DOHH2 (cell line): ENCODE results near the gene AFDN.

ENCODE experiments used
- H3F3A ChIP-seq: fragments of 200-600 bp; sonication (generic), shearing (Covaris generic); 2 replicates; pipeline ENCODE4 v1.6.0; 2016; ENCODE audit warnings: antibody characterized with exemption, mild to moderate bottlenecking; ENCODE audit not compliant: control insufficient read depth, insufficient read depth
- H3K27ac ChIP-seq: fragments of 200-600 bp; sonication (generic); 2 replicates; pipeline ENCODE4 v1.5.1; 2014; ENCODE audit warnings: low read depth, mild to moderate bottlenecking, low read length, moderate library complexity
- H3K27me3 ChIP-seq: fragments of 200-600 bp; sonication (generic); 2 replicates; pipeline ENCODE4 v1.6.1; 2014; ENCODE audit warnings: mild to moderate bottlenecking, low read length, mixed read lengths; ENCODE audit not compliant: control insufficient read depth
- H3K36me3 ChIP-seq: fragments of 200-600 bp; sonication (generic); 2 replicates; pipeline ENCODE4 v1.6.1; 2014; ENCODE audit warnings: mild to moderate bottlenecking, low read length, moderate library complexity, mixed read lengths; ENCODE audit not compliant: control insufficient read depth
- H3K4me1 ChIP-seq: fragments of 200-600 bp; sonication (generic); 2 replicates; pipeline ENCODE4 v1.6.1; 2014; ENCODE audit warnings: mild to moderate bottlenecking, low read length, mixed read lengths; ENCODE audit not compliant: control insufficient read depth
- H3K4me2 ChIP-seq: fragments of 200-600 bp; sonication (generic); 2 replicates; pipeline ENCODE4 v1.6.0; 2014; ENCODE audit warnings: mild to moderate bottlenecking, low read length, moderate library complexity
- H3K4me3 ChIP-seq: fragments of 200-600 bp; sonication (generic); 2 replicates; pipeline ENCODE4 v1.5.1; 2014; ENCODE audit warnings: mild to moderate bottlenecking, low read length, mixed read lengths
- H3K79me2 ChIP-seq: fragments of 200-600 bp; sonication (generic); 2 replicates; pipeline ENCODE4 v1.6.1; 2014; ENCODE audit warnings: mild to moderate bottlenecking, low read length, mixed read lengths; ENCODE audit not compliant: control insufficient read depth
- H3K9me2 ChIP-seq: fragments of 200-600 bp; sonication (generic); replicated peaks from 2 replicates; pipeline ENCODE4 v1.6.1; 2014; ENCODE audit warnings: mild to moderate bottlenecking, low read length, mixed read lengths; ENCODE audit not compliant: control insufficient read depth
- H3K9me3 ChIP-seq: fragments of 200-600 bp; sonication (generic); 2 replicates; pipeline ENCODE4 v1.6.1; 2014; ENCODE audit warnings: antibody characterized with exemption, low read length, mixed read lengths; ENCODE audit not compliant: control insufficient read depth, insufficient read depth
- H4K20me1 ChIP-seq: fragments of 200-600 bp; sonication (generic); 2 replicates; pipeline ENCODE4 v1.6.0; 2014; ENCODE audit warnings: low read depth, mild to moderate bottlenecking, antibody characterized with exemption, low read length, moderate library complexity; ENCODE audit not compliant: control insufficient read depth, insufficient read depth
- CTCF ChIP-seq: fragments of 200-600 bp; sonication (generic); IDR thresholded peaks from one replicate; pipeline ENCODE4 v1.5.1; 2014; ENCODE audit warnings: antibody characterized with exemption, mild to moderate bottlenecking, low read depth, low read length; ENCODE audit not compliant: poor library complexity, severe bottlenecking
- EZH2phosphoT487 ChIP-seq: fragments of 200-600 bp; sonication (generic); IDR thresholded peaks from 2 replicates; pipeline ENCODE4 v1.6.1; 2017; ENCODE audit warnings: borderline replicate concordance, mild to moderate bottlenecking, antibody characterized with exemption, low read length, moderate library complexity, mixed read lengths

Gene AFDN

DNA sequence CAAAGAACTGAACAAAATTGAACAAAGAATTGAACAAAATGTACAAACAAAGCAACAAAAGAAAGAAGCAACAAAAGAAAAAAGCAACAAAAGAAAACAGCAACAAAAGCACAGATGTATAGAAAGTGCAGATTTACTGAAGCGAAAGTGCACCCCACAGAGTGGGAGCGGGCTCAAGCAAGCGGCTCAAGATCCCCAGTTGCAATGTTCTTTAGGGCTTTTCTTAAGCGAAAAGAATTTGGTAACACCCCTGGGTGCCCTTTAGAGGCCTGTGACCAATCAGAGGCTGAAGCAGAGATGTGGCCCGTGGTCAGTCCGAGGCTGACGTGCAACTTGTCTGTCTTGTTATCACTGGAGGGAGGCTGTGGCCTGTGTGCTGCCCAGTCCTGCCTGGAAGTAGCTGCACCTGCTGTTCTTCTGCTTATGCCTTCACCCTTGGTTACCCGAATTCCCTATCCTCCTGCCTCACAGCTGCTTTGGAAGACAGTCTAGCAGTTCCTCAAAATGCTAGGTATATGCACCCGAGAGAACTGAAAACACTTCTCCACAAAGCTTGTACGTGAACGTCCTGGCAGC, 157.5 kb downstream of the AFDN start:
- no peak for TF ChIP-seq EZH2phosphoT487
- no peak for TF ChIP-seq CTCF
- H3K27me3 ChIP-seq, result no peaks in the 10 kb centered on the region
- no peak overlapping the region for H3K4me2 ChIP-seq
- no peaks in the 10 kb centered on the region for H3K79me2 ChIP-seq
- no peaks in the 10 kb centered on the region for H3K4me1 ChIP-seq
- H3K9me2 ChIP-seq, result no peaks in the 10 kb centered on the region
- H3F3A ChIP-seq, result no peaks in the 10 kb centered on the region
- no peaks in the 10 kb centered on the region for H3K36me3 ChIP-seq
- no peaks in the 10 kb centered on the region for H4K20me1 ChIP-seq
- no peak overlapping the region for H3K27ac ChIP-seq
- no peak overlapping the region for H3K4me3 ChIP-seq
- H3K9me3 ChIP-seq, result no peaks in the 10 kb centered on the region

- Histone ChIP-seq H3K4me2 (no peak overlapping the region), H3K4me1 (no peaks in the 10 kb centered on the region), H3K36me3 (no peaks in the 10 kb centered on the region), H3F3A (no peaks in the 10 kb centered on the region), H3K9me2 (no peaks in the 10 kb centered on the region), H3K4me3 (no peak overlapping the region), H4K20me1 (no peaks in the 10 kb centered on the region), H3K27me3 (no peaks in the 10 kb centered on the region), H3K27ac (no peak overlapping the region), H3K9me3 (no peaks in the 10 kb centered on the region), H3K79me2 (no peaks in the 10 kb centered on the region)
- TF ChIP-seq CTCF (no peak), EZH2phosphoT487 (no peak)
Measured at GRCh38 chr6:167984876-167985604, 158.3 kb downstream of the AFDN start.

- Histone ChIP-seq H3K27me3 (no peaks in the 10 kb centered on the region), H3K9me3 (no peaks in the 10 kb centered on the region), H3K4me2 (no peak overlapping the region), H3K27ac (no peak overlapping the region), H3K79me2 (no peaks in the 10 kb centered on the region), H3K4me3 (no peak overlapping the region), H3F3A (no peaks in the 10 kb centered on the region), H3K36me3 (no peaks in the 10 kb centered on the region), H4K20me1 (no peaks in the 10 kb centered on the region), H3K9me2 (no peaks in the 10 kb centered on the region), H3K4me1 (no peaks in the 10 kb centered on the region)
- TF ChIP-seq CTCF (no peak), EZH2phosphoT487 (no peak)
Measured at GRCh38 chr6:167985911-167986595, 159.3 kb downstream of the AFDN start.
